ENCODE data around the gene SPTB.
"Not testable (repeated sequence)": the region's sequence is repeated elsewhere in the genome, so short reads cannot be mapped to it uniquely, and the experiment has no call there.

Gene SPTB

GRCh38 chr14:64826845-64827244 is 52.9 kb downstream of the SPTB start:
- no peak for DNase-seq (ENCODE audit: low read depth)

GRCh38 chr14:64826333-64826732 is 53.4 kb downstream of the SPTB start:
- DNase-seq (ENCODE audit: low read depth): no peak
- H3K4me3 ChIP-seq (ENCODE audit: low read depth, low read length): no peak overlapping the region

More at GRCh38 chr14:64826845-64827244, 52.9 kb downstream of the SPTB start:
- no peak overlapping the region for H3K4me3 ChIP-seq (ENCODE audit: low read depth, low read length)

GRCh38 chr14:64825509-64825908 is 54.2 kb downstream of the SPTB start:
- DNase-seq (ENCODE audit: low read depth): no peak
- H3K4me3 ChIP-seq (ENCODE audit: low read depth, low read length): no peak overlapping the region

GRCh38 chr14:64825006-64825405 is 54.7 kb downstream of the SPTB start:
- H3K4me3 ChIP-seq (ENCODE audit: low read depth, low read length): no peak overlapping the region
- no peak for DNase-seq (ENCODE audit: low read depth)

- no peak overlapping the region for H3K4me3 ChIP-seq (ENCODE audit: low read depth, low read length)
- DNase-seq (ENCODE audit: low read depth): no peak
These were observed 55.2 kb downstream of the SPTB start for GRCh38 chr14:64824471-64824870.

- DNase-seq (ENCODE audit: low read depth): no peak
- H3K4me3 ChIP-seq (ENCODE audit: low read depth, low read length): no peak overlapping the region
These were observed 56.3 kb downstream of the SPTB start for GRCh38 chr14:64823305-64823861.

- no peak overlapping the region for H3K4me3 ChIP-seq (ENCODE audit: low read depth, low read length)
- no peak for DNase-seq (ENCODE audit: low read depth)
These were observed 58.1 kb downstream of the SPTB start for GRCh38 chr14:64821651-64822050.

- H3K4me3 ChIP-seq (ENCODE audit: low read depth, low read length): no peak overlapping the region
- DNase-seq (ENCODE audit: low read depth): no peak
These were observed 61.6 kb downstream of the SPTB start for GRCh38 chr14:64818151-64818550.

GRCh38 chr14:64817631-64818030 is 62.1 kb downstream of the SPTB start:
- no peak overlapping the region for H3K4me3 ChIP-seq (ENCODE audit: low read depth, low read length)
- DNase-seq (ENCODE audit: low read depth): no peak

- no peak for DNase-seq (ENCODE audit: low read depth)
- no peak overlapping the region for H3K4me3 ChIP-seq (ENCODE audit: low read depth, low read length)
These were observed 63.4 kb downstream of the SPTB start for GRCh38 chr14:64816221-64816783.

GRCh38 chr14:64815257-64815656 is 64.5 kb downstream of the SPTB start:
- H3K4me3 ChIP-seq (ENCODE audit: low read depth, low read length): no peak overlapping the region
- DNase-seq (ENCODE audit: low read depth): no peak

- no peak overlapping the region for H3K4me3 ChIP-seq (ENCODE audit: low read depth, low read length)
- no peak for DNase-seq (ENCODE audit: low read depth)
These were observed 67.3 kb downstream of the SPTB start for GRCh38 chr14:64812412-64812811.

- DNase-seq (ENCODE audit: low read depth): no peak
- no peak overlapping the region for H3K4me3 ChIP-seq (ENCODE audit: low read depth, low read length)
These were observed 68.0 kb downstream of the SPTB start for GRCh38 chr14:64811676-64812075.

GRCh38 chr14:64808449-64808848 is 71.3 kb downstream of the SPTB start:
- DNase-seq (ENCODE audit: low read depth): no peak
- H3K4me3 ChIP-seq (ENCODE audit: low read depth, low read length): no peak overlapping the region

- no peak for DNase-seq (ENCODE audit: low read depth)
These were observed 72.2 kb downstream of the SPTB start for GRCh38 chr14:64807551-64807950.

GRCh38 chr14:64806862-64807495 is 72.7 kb downstream of the SPTB start:
- no peak for DNase-seq (ENCODE audit: low read depth)
- no peak overlapping the region for H3K4me3 ChIP-seq (ENCODE audit: low read depth, low read length)

More at GRCh38 chr14:64807551-64807950, 72.2 kb downstream of the SPTB start:
- H3K4me3 ChIP-seq (ENCODE audit: low read depth, low read length): no peak overlapping the region

- peak; percentile 56 for DNase-seq (ENCODE audit: low read depth)
- no peak overlapping the region for H3K4me3 ChIP-seq (ENCODE audit: low read depth, low read length)
These were observed 73.4 kb downstream of the SPTB start for GRCh38 chr14:64806202-64806861.

GRCh38 chr14:64805646-64806045 is 74.1 kb downstream of the SPTB start:
- not testable (repeated sequence) for H3K4me3 ChIP-seq (ENCODE audit: low read depth, low read length); DNase-seq (ENCODE audit: low read depth)

GRCh38 chr14:64804754-64805260 is 74.9 kb downstream of the SPTB start:
- H3K4me3 ChIP-seq (ENCODE audit: low read depth, low read length): no peak overlapping the region
- no peak for DNase-seq (ENCODE audit: low read depth)

- no peak overlapping the region for H3K4me3 ChIP-seq (ENCODE audit: low read depth, low read length)
- no peak for DNase-seq (ENCODE audit: low read depth)
These were observed 77.9 kb downstream of the SPTB start for GRCh38 chr14:64801800-64802199.
